GM12872 (cell line): Measurements from ENCODE around the gene ZNF212.

Experiments used
- CTCF ChIP-seq: IDR thresholded peaks from 3 replicates; pipeline ENCODE4 v1.5.1; 2011; ENCODE audit warnings: low read depth, mild to moderate bottlenecking, low read length, moderate library complexity; ENCODE audit not compliant: insufficient read depth

Gene ZNF212

GRCh38 chr7:149266451-149266850, 27.0 kb downstream of the ZNF212 start:
- TF ChIP-seq CTCF = no peak

GRCh38 chr7:149267733-149268132, 28.3 kb downstream of the ZNF212 start:
- no peak for TF ChIP-seq CTCF

GRCh38 chr7:149277871-149278270, 38.4 kb downstream of the ZNF212 start:
- TF ChIP-seq CTCF = no peak

- no peak for TF ChIP-seq CTCF
Measured at GRCh38 chr7:149278396-149278795, 38.9 kb downstream of the ZNF212 start.

GRCh38 chr7:149279111-149279743, 39.8 kb downstream of the ZNF212 start:
- TF ChIP-seq CTCF = no peak

GRCh38 chr7:149280151-149280550, 40.7 kb downstream of the ZNF212 start:
- no peak for TF ChIP-seq CTCF

- TF ChIP-seq CTCF = no peak
Measured at GRCh38 chr7:149280661-149281507, 41.4 kb downstream of the ZNF212 start.
